Psoas muscle (tissue), 8 donors: ENCODE measurements around the gene KCNJ13. TPM values are rescaled to one million over a fixed set of nuclear protein-coding genes. Genes with fewer than 3 reads are reported as not detected.

Source experiments
- ATAC-seq, 4 donors: fragments of 200-7000 bp; cut with Tn5 transposase; one replicate each; pipeline ENCODE4 v1.9.1; 2020; ENCODE audit warnings: moderate library complexity in 3 of 4, mild to moderate bottlenecking in 2 of 4
- DNase-seq, 2 donors: peaks; one replicate each; pipeline ENCODE4 v3.0.0-alpha.2; 2020
- H3K27ac ChIP-seq: fragments of 200-600 bp; one replicate; pipeline ENCODE4 v1.8.0; 2022
- H3K27me3 ChIP-seq, 3 donors: fragments of 200-600 bp in 1 of 3; one replicate each; pipeline versions ENCODE4 v1.6.1 to v1.8.0; 2013 to 2022; ENCODE audit warnings: low read length in 2 of 3, mild to moderate bottlenecking in 2 of 3, moderate library complexity in 1 of 3; ENCODE audit not compliant: insufficient read depth in 3 of 3
- H3K36me3 ChIP-seq, 2 donors: fragments of 200-600 bp in 1 of 2; one replicate each; pipeline versions ENCODE4 v1.6.1 to v1.8.0; 2013 to 2022; ENCODE audit warnings: low read depth in 1 of 2, mild to moderate bottlenecking in 1 of 2, moderate library complexity in 1 of 2; ENCODE audit not compliant: insufficient read depth in 1 of 2
- H3K4me1 ChIP-seq: fragments of 200-600 bp; one replicate; pipeline ENCODE4 v1.8.0; 2022
- H3K4me3 ChIP-seq: fragments of 200-600 bp; one replicate; pipeline ENCODE4 v1.8.0; 2022; ENCODE audit warnings: mild to moderate bottlenecking
- H3K9me3 ChIP-seq: fragments of 200-600 bp; one replicate; pipeline ENCODE4 v1.8.0; 2022
- CTCF ChIP-seq: fragments of 200-600 bp; IDR thresholded peaks from one replicate; pipeline ENCODE4 v1.8.0; 2022; ENCODE audit warnings: antibody characterized with exemption
- WGBS, 3 donors: extraction: QIAGEN DNeasy Blood & Tissue Kit; methylation state at CpG; one replicate each; pipeline versions ENCODE4 v1.1.6 to v1.1.7; 2013; 5-methylcytosine and 5-hydroxymethylcytosine counted together
- intact Hi-C, 2 donors: fragments of 100-400 bp; cut with DNase I; formaldehyde crosslinking; loops; one replicate each; pipeline versions ENCODE4 v1.11.0 to v1.14.2; 2022
- polyA plus RNA-seq, 3 donors: library from polyadenylated mRNA; stranded (reverse); fragments of 200-250 nt; gene quantifications; one replicate each; pipeline ENCODE4 v1.2.3, GENCODE V29; 2013
- total RNA-seq, 4 donors: library from RNA; stranded (reverse); fragmentation: NEBNext Ultra II Directional in 2 of 4; extraction: Animal tissue kit (Norgen Biotek cat#: 25700) in 2 of 4; gene quantifications; one replicate each; pipeline versions ENCODE4 v1.2.1 to v1.2.4, GENCODE V29; 2021 to 2023
- donor health status: healthy with polysubstance abuse.
- donor health status: DM: no; HTN: no; CAD: no; lungs with moderate emphysema.
- donor health status: Bipolar disorder and iron deficiency.
- donor health status: healthy.
- donor health status: DM: yes; HTN: yes; CAD: no.
- donor health status: DM: no; HTN: no; CAD: no.
- donor health status: DM: no; HTN: no; CAD: no.
- donor health status: DM: yes; HTN: yes; CAD: no.

Gene KCNJ13
- total and polyA plus RNA-seq, 7 donors, result 0.03 TPM; not detected in 6

- DNase-seq (no peak), ATAC-seq (no peak)
- Histone ChIP-seq H3K9me3 (no peaks in the 10 kb centered on the region), H3K4me3 (no peak overlapping the region), H3K27me3 (no peaks in the 10 kb centered on the region), H3K4me1 (no peaks in the 10 kb centered on the region), H3K36me3 (peaks cover 12 to 78% of the 10 kb centered on the region in 2 donors), H3K27ac (no peak overlapping the region)
- TF ChIP-seq CTCF, result no peak
- WGBS, 3 donors, result 55 to 97% (median 88%) methylated on average over 1 of the region's 1 CpG
- intact Hi-C loops, result no loop called here
Observed at GRCh38 chr2:232795920-232796319, 19.6 kb upstream of the KCNJ13 start.

GRCh38 chr2:232794981-232795380, 18.6 kb upstream of the KCNJ13 start:
- intact Hi-C loops, result no loop called here
- Histone ChIP-seq H3K27me3 (no peaks in the 10 kb centered on the region), H3K9me3 (no peaks in the 10 kb centered on the region), H3K4me3 (no peak overlapping the region), H3K36me3 (peaks cover 12 to 82% of the 10 kb centered on the region in 2 donors), H3K27ac (no peak overlapping the region), H3K4me1 (no peaks in the 10 kb centered on the region)
- DNase-seq, result no peak
- no peak for ATAC-seq
- no peak for TF ChIP-seq CTCF
- 90 to 96% (median 92%) methylated on average over 1 of the region's 1 CpG for WGBS, 3 donors

GRCh38 chr2:232793271-232793670, 16.9 kb upstream of the KCNJ13 start:
- no peak for TF ChIP-seq CTCF
- WGBS, 3 donors, result 70 to 91% (median 86%) methylated on average over 4 of the region's 4 CpGs
- peaks cover 12 to 97% of the 10 kb centered on the region in 2 donors for H3K36me3 ChIP-seq

GRCh38 chr2:232791518-232791917, 15.2 kb upstream of the KCNJ13 start:
- peak overlapping the region; percentile 6 for H3K27ac ChIP-seq
- no peaks in the 10 kb centered on the region for H3K9me3 ChIP-seq
- no peak overlapping the region for H3K4me3 ChIP-seq
- intact Hi-C loops, result no loop called here
- DNase-seq (no peak), ATAC-seq (peak; percentile 54 to 85 (median 76))
- 90 to 95% (median 92%) methylated on average over 4 of the region's 4 CpGs for WGBS, 3 donors
- no peaks in the 10 kb centered on the region for H3K4me1 ChIP-seq
- no peaks in the 10 kb centered on the region for H3K27me3 ChIP-seq
- peaks cover 12 to 96% of the 10 kb centered on the region in 2 donors for H3K36me3 ChIP-seq
- TF ChIP-seq CTCF, result no peak

More at GRCh38 chr2:232793271-232793670, 16.9 kb upstream of the KCNJ13 start:
- no peaks in the 10 kb centered on the region for H3K9me3 ChIP-seq
- H3K4me3 ChIP-seq, result no peak overlapping the region
- no peaks in the 10 kb centered on the region for H3K27me3 ChIP-seq
- H3K27ac ChIP-seq, result no peak overlapping the region
- intact Hi-C loops, result no loop called here
- DNase-seq, result no peak
- H3K4me1 ChIP-seq, result no peaks in the 10 kb centered on the region
- ATAC-seq, result no peak

- intact Hi-C loops, result no loop called here
- no peak for DNase-seq
- Histone ChIP-seq H3K4me1 (no peaks in the 10 kb centered on the region), H3K27me3 (no peaks in the 10 kb centered on the region), H3K4me3 (no peak overlapping the region), H3K27ac (no peak overlapping the region), H3K36me3 (peaks cover 5 to 84% of the 10 kb centered on the region in 2 donors), H3K9me3 (no peaks in the 10 kb centered on the region)
- 92 to 98% (median 95%) methylated on average over 4 of the region's 4 CpGs for WGBS, 3 donors
- TF ChIP-seq CTCF, result no peak
- ATAC-seq, result no peak
Observed at GRCh38 chr2:232789082-232789481, 12.7 kb upstream of the KCNJ13 start.
